Measurements from ENCODE around the gene C22orf23.

Gene C22orf23

DNA sequence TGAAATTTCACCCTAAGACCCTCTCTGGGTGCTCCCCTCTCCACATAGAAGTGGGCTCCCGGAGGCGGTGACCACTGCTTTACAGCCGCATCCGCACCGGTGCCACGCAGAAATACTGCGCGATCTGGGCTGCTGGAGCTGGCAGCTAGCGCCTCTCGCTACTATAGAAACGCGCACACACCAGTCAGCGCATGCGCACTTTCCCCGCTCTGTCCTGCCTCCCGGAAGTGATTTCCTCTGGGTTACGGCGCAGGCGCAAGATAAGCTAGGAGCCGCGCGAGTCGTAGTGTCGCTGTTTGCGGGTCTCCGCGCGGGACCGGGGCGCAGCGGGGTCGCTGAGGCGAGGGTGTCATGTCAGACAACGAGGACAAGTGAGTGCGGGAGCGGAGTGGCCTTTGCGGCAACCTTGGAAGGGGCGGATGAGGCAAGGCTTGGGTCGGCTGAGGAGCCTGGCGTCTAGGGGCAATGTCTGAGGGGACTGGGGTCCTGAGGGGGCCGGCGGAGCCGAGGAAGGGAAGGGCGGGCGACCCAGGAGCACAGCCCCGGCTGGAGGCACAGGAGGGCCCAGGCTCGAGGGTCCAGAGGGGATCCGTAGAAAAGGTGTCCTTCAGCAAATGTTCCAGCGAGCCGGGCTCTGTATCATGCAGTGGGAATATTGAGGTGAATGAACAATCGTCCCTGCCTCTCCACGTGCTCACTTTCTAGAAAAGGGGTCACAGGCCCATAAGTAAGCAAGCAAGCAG lies at the start of gene C22orf23, which contains the start of gene POLR2F:
Gene C22orf23 (minus strand): TSS at position 165 of the 743 bp plus-strand sequence. CDS start 452 bp downstream, outside the sequence.
Gene POLR2F (plus strand): TSS at position 263 of the 743 bp plus-strand sequence. CDS start 89 bp downstream, at position 352.
- peak; percentile 73 for DNase-seq

DNA sequence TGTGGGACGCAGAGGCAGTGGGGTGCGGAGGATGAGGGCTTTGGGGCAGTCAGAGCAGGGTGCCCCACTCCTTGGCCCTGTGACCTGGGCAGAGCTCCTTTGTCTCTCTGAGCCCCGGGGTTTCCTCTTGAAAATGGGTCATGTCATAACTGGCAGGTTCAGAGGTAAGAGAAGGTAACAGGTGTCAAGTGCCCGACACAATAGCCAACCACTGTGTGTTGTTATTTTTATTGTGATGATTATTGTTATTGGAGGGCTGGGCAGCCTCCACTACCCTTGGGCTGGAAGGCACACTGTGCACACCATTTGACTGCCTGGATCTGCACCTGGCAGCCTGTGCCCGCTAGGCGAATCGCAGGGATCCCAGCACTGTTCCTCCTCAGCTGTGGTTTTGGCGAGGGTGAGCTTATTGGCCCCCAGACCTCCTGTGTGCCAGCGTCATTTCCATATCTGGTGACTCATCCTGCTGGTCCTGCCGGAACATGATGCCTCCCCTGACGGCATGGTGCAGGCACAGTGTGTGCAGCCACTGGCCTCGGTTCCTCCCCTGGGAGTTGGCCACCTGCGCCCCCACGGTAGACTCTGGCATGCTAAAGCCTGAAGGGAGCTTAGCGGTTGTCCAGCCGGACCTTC lies 46.4 kb upstream of the C22orf23 start:
- no peak for DNase-seq

DNA sequence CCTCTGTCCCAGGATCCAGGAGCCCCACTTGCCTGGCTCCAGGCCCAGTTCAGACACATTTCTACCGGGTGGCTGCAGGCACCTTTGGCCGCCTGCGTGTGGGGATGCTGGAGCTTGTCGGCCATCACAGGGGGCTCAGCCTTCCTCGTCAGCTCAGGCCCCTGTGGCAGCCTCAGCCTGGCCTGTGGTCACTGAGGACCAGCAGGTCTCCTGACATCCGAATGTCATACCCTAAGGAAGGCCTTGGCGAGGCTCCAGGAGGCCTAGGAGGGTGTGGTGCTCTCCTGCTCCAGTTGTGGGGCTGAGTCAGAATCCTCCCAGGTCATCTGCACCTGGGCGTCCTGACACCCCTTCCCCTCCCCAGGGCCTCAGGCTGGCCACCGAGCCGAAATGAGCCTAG lies 45.8 kb upstream of the C22orf23 start:
- DNase-seq, result no peak

DNA sequence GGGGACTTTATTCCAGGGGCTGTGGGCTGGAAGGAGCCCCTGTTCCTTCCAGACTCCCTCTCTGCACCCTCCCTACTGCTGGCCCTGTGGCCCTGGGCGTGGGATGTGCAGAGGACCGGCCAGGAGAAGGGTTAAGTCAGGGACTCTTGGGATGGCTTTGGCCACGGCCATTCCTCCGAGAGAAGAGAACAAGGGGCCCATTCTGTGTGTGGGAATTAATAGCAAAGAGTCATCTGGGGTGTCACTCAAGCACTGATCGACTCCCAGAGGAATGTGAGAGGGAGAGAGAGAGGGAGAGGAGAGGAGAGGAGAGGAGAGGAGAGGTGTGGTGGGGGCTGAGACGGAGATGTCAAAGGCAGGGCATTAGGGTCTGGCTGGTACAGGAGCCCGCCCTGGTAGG lies 45.1 kb upstream of the C22orf23 start:
- no peak for DNase-seq

DNA sequence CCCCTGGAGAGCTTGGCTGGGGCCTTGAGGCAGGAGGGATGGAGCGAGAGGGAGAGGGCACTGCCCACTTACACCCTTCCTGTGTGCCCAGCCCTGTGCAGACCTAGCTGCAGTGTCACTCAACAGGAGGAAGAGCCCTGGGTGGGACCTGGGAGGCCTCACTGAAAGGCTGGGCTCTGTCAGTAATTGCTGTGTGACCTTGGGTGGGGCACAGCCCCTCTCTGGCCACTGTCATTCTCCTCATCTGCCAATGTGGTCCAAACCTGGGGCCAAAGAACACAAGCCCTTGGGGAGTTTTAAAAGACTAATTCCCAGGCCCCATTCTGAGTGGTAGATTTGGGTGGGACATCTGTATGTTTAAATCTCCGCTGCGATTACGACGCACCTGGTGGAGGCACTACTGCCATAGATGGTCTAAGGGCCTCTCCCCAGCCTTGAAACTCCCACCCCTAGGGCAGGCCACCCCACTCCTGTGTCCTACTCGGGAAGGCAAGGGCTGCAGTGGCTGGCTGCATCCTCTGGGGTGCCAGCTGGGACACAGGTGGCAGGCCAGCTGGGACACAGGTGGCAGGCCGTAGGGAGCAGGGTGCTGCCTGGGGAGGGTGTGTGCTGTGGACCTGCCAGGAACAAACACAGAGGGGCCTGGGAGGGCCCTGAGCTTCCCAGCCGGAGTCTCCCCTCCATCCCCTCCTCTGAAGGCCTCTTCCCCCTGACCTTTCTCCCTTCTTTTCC lies 43.3 kb upstream of the C22orf23 start:
- no peak for DNase-seq

DNA sequence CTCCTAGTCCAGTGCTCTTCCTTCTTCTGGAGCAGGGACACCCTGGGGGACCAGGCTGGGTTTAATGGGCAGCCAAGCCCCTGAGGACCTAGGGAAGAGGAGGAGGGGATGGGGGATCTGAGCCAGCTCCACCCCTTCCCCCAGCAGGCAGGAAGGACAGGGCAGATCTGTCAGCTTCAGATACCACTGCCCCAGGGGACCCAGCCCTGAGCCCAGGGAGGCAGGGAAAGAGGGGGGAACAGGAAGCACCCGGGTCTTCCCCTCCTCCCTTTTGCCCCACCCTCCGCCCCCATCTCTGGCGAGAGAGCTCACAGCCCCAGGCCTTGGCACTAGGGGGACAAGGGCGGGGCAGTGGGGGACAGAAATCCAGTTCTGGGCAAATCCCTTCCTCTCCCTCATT lies 42.7 kb upstream of the C22orf23 start:
- DNase-seq, result no peak

DNA sequence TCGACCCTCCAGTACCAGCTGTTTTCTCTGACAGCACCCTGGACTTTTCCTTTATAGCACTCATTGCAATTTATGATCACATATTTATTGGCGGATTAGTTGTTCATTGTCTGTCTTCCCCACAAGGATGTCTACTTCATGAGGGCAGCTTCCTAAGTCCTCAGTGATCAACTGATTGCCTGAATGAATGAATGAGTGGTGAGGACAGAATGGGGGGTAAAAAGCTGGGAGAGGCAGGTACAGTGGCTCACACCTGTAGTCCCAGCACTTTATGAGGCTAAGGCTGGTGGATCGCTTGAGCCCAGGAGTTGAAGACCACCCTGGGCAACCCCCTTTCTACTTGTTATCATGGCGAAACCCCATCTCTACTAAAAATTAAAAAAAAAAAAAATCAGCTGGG lies 42.1 kb upstream of the C22orf23 start:
- no peak for DNase-seq

DNA sequence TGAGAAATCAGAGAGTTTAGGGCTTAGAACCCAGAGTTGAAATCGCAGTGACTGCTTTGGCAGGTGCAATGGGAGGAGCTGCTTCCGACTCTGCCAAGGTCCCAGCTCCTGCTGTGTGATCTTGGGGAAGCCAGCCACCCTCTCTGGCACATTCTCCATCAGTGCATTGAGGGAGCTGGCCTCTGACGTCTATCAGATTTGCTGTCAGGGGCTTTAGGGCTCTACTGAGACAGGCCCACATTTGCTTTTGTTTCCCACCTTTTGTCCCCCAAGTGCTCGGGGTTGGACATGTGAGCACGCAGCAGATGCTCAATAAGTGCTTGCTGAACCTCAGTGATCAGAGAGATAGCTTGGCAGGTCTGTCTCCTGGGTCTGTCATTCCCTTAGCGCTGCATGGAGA lies 41.6 kb upstream of the C22orf23 start:
- no peak for DNase-seq

DNA sequence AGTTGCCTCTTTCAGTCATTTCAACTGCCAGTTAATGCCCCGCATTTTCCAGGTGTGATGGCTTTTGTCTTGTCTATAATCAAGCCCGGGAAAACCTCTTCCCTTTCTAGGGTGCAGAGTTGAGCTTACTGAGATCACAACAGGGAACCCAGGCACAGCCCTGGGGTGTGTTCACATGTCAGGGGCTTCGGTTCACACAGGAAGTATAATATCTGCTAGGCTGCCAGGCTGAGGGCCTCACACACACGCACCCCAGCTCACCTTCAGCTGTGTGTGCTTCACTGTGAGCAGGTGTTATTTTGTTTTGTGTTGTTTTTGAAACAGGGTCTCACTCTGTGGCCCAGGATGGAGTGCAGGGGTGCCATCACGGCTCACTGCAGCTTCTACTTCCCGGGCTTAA lies 40.6 kb upstream of the C22orf23 start:
- no peak for DNase-seq

DNA sequence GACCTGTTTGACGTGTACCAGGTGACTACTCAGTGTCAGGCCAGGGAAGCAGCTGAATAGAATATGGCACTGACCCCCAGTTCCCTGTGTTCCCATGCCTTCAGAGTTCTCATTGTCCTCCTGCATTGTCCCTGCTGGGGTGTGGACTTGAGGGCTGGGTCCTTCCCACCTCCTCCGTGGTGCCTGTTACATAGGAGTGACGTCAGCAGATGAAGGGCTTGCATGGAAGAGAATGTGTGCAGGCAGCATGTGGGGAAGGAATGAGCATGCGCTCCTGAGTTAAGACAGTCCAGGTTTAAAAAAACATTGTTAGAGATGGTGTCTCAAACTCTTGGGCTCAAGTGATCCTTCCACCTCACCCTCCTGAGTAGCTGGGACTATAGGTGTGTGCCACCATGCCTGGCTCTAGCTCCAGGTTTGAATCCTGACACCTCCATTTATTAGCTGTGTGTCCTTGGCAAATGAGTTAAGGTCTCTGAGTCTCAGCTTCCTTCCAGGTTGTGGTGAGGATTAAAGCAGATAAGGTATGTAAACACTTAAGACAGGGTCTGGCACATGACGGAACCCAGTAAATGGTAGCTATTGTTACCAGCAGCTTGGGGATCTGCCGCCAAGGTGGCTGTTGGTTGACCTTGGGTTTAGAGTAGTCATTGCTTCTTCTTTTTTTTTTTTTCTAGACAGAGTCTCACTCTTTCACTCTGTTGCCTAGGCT lies 38.5 kb upstream of the C22orf23 start:
- no peak for DNase-seq

DNA sequence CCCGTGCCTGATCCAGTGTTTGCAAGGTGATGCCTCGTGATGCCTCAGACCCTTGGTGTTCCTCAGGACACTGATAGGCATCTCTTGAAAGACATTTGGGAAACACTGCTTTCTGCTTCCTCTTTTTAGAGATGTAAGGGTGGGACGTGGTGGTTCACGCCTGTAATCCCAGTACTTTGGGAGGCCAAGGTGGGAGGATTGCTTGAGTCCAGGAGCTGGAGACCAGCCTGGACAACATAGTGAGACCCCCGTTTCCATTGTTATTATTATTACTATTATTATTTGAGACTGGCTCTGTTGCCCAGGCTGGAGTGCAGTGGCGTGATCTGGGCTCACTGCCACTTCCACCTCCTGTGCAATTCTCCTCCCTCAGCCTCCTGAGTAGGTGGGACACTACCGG lies 37.5 kb upstream of the C22orf23 start:
- no peak for DNase-seq

DNA sequence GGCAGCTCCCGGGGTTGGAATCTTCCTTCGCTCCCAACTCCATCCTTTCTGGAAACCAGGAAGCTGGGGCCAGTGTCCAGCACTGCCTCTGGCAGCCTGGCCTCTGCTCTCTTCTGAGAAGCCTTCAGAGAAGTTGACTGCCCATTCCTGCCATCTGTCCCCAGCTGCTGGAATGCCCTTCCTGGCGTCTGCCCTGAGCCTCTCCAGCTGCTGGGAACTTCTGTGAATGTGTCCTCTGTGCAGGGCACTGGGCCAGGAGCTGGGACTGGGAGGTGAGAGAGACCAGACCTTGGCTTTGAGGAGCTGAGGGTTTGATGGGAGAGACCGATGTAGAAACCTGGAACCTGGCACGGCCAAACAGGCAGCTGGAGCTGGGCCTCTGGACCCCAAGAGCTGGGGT lies 36.9 kb upstream of the C22orf23 start:
- no peak for DNase-seq

DNA sequence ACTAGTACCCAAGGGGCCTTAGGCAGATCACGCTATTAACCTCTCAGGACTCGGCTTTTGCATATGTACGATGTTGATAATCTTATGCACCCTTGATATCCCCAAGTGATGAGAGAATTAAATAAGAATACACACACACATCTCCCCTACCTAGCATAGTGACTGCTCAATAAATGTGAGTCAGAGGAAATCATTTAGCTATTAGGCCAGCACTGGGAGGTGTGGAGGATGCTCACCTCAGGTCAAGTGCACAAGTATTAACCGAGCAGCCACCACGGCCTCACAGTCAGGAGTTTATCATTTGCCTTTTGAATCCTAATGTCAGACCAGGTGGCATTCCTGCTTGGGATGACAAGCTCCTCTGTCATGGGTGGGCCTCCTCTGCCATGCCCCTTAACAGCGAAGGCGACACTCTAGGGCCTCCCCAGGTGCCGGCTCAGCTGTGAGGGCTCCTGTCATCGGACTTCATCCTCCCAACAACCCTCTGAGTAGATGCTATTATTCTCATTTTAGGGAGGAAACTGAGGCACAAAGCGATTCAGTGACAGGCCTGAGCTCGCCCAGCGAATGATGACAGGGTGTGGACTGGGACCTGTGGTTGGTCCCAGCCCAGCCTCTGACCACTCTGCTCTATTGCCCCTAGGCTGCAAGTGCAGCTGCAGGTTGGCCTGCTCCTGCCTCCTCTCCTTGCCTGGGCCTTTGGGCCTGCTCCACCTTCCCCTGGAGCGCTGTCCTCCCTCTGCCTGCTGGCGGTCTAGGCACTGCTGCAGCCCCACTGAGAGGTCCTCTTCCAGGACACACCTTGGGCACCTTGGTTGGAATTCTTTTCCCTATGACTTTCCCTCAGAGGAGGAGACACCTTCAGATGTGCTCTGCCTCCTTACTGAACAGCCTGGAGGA lies 36.0 kb upstream of the C22orf23 start:
- no peak for DNase-seq

DNA sequence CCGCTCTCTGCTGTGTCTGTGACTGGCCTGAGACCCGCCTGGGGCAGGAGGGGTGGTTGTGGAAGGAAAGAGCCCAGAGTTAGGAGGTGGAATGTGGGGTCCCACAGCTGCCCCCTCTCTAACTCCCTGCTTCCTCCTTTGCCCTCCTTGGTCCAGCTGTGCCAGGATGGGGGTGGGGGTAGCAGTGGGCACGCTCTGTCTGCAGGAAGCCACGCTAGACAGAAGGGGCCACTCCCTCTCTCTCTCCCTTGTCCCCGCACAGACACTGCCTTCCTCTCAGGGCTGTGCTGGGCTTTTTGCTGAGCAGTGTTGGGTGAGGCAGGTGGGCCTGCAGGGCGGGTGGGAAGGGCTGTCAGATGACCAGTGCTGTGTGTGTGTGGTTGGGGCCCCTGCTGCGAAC lies 33.0 kb upstream of the C22orf23 start:
- no peak for DNase-seq

DNA sequence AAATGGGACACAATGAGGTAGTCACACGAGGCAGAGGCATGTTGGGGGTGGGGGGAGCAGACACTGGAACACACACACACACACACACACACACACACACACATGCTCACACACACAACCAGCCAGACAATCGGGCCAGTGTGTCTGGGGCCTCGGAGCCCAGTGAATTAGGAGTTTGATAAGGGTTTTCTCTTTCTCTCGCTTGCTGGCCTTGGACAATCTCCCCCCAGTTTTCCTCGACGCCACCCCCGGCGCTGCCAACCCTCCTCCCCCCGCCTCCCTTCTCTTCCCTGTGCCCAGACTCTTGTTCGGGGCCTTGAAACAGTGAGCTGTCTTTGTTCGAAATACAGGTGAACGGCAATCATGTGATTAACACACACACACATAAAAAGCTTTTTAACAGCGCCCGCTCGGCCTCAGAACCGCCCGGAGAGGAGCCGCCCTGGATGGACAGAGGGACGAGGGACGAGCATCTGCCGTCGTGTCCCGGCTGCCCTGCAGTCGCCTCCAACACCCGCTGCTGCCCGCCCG lies 32.4 kb upstream of the C22orf23 start:
- DNase-seq, result no peak

DNA sequence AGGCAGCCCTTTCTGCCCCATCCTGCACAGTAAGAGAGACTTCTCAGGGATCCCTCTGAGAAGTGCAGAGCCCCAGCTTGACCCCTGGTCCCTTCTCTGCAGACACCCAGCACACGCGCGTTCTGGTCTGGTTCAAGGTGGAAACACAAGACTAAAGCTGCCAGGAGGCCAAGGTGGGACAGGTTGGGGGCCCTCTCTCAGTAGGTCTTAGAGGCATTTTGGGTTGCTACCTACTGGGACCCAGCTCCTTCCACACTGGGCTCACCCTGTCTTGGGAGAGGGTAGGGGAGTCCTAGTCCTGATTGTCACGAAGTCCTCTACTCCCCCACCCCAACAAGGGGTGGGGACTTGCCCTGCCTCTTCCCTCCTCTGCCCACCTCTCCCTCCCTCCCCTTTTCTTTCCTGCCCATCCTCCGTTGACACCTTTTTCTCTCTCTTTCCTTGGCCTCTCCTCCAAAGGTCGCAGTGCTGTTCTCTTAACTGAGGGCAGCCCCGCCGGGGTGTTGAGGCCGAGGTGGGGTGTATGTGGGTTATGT lies 31.7 kb upstream of the C22orf23 start:
- DNase-seq, result no peak

DNA sequence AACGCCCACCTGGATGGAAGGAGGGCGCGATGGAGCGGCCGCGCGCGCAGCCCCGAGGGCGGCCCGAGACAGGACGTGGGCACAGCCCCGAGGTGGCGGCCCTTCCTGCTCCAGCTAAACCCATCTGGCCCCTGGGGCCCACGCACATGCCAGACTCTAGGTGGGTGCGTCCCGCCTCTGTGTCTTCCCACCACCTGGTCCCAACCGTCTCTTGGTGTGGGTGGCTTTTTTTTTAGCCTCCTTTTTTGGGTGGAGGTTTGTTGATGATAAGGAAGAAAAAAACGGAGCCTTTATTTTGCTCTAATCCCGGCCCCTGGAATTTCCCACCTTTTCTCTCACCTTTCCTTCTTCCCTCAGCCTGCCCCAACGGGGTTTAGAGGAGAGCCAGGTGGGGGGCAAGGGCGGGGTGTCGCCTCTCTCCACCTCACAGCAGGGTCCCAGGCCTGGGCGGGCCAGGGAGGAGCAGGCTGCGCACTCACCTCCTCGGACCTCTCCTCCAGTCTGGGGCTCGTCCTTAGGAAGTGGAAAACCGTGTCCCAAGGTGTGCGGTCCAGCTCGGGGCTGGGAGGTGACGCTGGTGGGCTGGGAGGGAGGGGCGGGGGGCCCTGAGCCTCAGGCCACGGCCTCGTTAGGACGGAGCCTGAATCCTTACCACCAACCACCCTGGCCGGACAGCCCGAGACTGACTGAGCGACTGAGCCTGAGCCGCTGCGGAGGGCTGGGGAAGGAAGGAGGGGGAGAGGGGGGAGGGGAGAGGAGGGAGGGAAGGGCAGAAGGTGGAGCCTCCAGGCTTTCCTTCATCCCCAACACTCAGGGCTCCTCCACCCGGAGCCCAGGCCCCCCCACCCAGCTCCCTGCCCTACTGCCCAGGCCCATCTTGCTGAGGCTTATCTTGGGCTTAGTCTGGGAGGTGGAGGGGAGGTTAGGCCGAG lies 30.7 kb upstream of the C22orf23 start, which contains the start of gene SOX10:
Gene SOX10 (minus strand): TSS at position 696 of the 932 bp plus-strand sequence. CDS start 771 bp downstream, outside the sequence.
- no peak for DNase-seq

DNA sequence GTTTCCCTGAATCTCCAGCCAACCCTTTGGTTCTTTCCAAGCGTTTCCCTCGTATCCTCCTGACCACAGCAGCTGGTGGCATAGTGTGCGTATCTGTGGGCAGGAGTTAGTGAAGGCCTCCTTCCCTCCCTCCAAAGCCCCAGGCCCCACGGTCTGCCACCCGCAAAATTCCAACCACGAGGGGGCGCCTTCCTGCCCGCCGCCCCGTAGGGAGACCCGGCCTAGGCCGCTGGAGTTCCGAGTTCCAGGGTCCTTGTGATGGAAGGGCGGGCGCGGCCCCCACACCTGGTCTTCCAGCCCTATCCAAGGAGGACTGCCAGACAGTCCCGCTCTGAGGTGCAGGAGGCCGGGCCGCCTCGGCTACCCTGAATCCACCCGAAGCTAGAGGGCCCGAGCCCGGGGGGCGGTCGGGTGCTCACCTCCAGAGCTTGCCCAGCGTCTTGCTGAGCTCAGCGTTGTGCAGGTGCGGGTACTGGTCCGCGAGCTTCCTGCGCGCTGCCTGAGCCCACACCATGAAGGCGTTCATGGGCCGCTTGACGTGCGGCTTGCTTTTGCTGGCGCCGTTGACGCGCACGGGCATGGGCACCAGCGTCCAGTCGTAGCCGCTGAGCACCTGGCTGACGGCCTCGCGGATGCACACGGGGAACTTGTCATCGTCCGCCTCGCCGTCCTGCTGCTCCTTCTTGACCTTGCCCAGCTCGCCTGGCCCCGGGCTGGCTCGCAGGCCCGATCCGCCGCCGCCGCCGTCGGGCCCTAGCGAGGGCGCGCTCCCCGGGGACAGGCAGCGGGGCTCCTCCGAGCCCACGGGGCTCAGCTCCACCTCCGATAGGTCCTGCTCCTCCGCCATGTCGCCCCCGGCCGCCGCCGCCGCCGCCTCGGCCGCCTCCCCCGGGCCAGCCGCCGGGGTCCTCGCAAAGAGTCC lies 29.8 kb upstream of the C22orf23 start:
- no peak for DNase-seq

DNA sequence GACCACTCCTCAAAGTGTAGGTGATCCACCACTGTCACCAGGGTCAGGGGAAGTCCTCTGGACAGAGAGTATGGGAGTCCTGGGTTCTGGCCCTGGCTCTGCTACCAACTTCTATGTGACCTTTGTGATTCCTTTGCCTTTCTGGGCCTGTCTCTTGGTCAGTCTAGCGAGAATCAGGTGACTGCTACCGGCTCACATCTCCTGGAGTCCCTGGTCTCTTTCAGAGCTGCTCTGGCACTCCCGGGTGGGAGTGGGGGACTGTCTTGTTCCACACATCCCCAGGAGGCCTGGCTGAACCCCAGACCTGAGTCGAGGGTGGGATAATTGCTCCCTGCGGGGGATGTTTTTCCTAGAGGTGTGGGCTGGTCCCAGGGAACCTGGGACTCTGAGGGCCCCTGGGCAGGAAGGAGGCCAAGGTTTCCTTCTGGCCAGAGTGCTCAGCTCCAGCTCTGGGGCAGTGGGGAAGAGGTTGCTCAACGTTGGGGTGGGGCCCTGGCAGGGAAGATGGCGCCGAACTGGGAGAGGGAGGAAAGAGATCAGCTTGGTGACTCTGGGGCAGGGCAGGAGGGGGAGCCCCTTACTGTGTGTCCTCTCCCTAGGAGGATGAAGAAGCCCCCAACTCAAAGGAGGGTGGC lies 28.9 kb upstream of the C22orf23 start:
- no peak for DNase-seq
